Calu3 (cell line): ENCODE results near the gene NHP2. TPM values are rescaled to one million over a fixed set of nuclear protein-coding genes. Genes with fewer than 3 reads are reported as not detected.

ENCODE experiments used
- Bru-seq: library from RNA; stranded (reverse); fragments of 400-500 nt; gene quantifications from one replicate; lab custom pipeline; 2021; lab: Mats Ljungman, UMichigan
- BruChase-seq, 2 experiments: library from RNA; stranded (reverse); fragments of 400-500 nt; gene quantifications; one replicate each; lab custom pipeline; 2021; lab: Mats Ljungman, UMichigan
- BruUV-seq: library from RNA; stranded (reverse); fragments of 400-500 nt; replicated peaks from 2 replicates; lab custom pipeline; 2021; lab: Mats Ljungman, UMichigan
- CTCF ChIA-PET: fragments of 300-600 bp; sonication (Branson Sonifier 250); formaldehyde crosslinking; loops from one replicate; lab custom pipeline; 2022; ENCODE audit warnings: antibody characterized with exemption; lab: Charles Lee
- DNase-seq: peaks from one replicate; pipeline ENCODE4 v3.0.0; 2022
- H3K27ac Mint-ChIP-seq: one replicate; pipeline ENCODE4 v1.8.0; 2022; ENCODE audit warnings: mixed read lengths; ENCODE audit not compliant: unreplicated experiment
- H3K27me3 Mint-ChIP-seq: one replicate; pipeline ENCODE4 v1.8.0; 2022; ENCODE audit warnings: mixed read lengths; ENCODE audit not compliant: unreplicated experiment
- H3K36me3 Mint-ChIP-seq: one replicate; pipeline ENCODE4 v1.8.0; 2022; ENCODE audit warnings: mild to moderate bottlenecking, moderate library complexity, mixed read lengths; ENCODE audit not compliant: insufficient read depth, unreplicated experiment
- H3K4me1 Mint-ChIP-seq: one replicate; pipeline ENCODE4 v1.8.0; 2022; ENCODE audit warnings: mild to moderate bottlenecking, low read depth, mixed read lengths; ENCODE audit not compliant: unreplicated experiment
- H3K4me3 Mint-ChIP-seq: one replicate; pipeline ENCODE4 v1.8.0; 2022; ENCODE audit warnings: mild to moderate bottlenecking, low read depth, moderate library complexity, mixed read lengths; ENCODE audit not compliant: unreplicated experiment
- H3K9me3 Mint-ChIP-seq: one replicate; pipeline ENCODE4 v1.8.0; 2022; ENCODE audit warnings: low read depth, mixed read lengths; ENCODE audit not compliant: unreplicated experiment
- intact Hi-C: fragments of 100-400 bp; cut with micrococcal nuclease; formaldehyde crosslinking; loops from one replicate; pipeline ENCODE4 v1.10.0; 2022; ENCODE audit not compliant: unreplicated experiment
- long read RNA-seq: library from polyadenylated mRNA; stranded (forward); transcript quantifications from one replicate; pipeline ENCODE4 v2.0.0, GENCODE V29; 2022
- total RNA-seq: library from RNA; stranded (reverse); gene quantifications from 2 replicates; pipeline ENCODE4 v1.2.3, GENCODE V29; 2022
- TF ChIP-seq, protein P1 (sequence below): fragments of 200-600 bp; IDR thresholded peaks from one replicate; pipeline ENCODE4 v1.8.0; 2022; ENCODE audit warnings: antibody characterized with exemption; ENCODE audit not compliant: unreplicated experiment

Gene NHP2
- total RNA-seq = 182 and 193 TPM in 2 replicates
- percentile 84 among the genes with signal in this experiment for Bru-seq, nascent RNA
- BruChase-seq, experiment 1, labeled RNA remaining after a 6-hour chase = percentile 94 among the genes with signal in this experiment
- percentile 82 among the genes with signal in this experiment for BruChase-seq, experiment 2, labeled RNA remaining after a 2-hour chase
- long read RNA-seq, transcript NHP2-202 (3 exons, 599 nt) = minor isoform, 21 of 481 reads
- long read RNA-seq, transcript NHP2-201 (4 exons, 865 nt) = major isoform, 447 of 481 reads
- long read RNA-seq, partial matches to known transcripts = 12 of 481 reads
- long read RNA-seq, other reads (novel, unspliced or antisense) = 1 of 481 reads

GRCh38 chr5:178153530-178154340 lies at the start of gene NHP2:
Gene NHP2, minus strand, starts transcription at chr5:178153885. Its CDS starts 68 bp downstream, at chr5:178153817.
- DNase-seq = peak; percentile 99
- H3K36me3 Mint-ChIP-seq = peaks cover 60% of the 10 kb centered on the region
- peaks cover 22% of the 10 kb centered on the region for H3K4me1 Mint-ChIP-seq
- TF ChIP-seq, protein P1, sequence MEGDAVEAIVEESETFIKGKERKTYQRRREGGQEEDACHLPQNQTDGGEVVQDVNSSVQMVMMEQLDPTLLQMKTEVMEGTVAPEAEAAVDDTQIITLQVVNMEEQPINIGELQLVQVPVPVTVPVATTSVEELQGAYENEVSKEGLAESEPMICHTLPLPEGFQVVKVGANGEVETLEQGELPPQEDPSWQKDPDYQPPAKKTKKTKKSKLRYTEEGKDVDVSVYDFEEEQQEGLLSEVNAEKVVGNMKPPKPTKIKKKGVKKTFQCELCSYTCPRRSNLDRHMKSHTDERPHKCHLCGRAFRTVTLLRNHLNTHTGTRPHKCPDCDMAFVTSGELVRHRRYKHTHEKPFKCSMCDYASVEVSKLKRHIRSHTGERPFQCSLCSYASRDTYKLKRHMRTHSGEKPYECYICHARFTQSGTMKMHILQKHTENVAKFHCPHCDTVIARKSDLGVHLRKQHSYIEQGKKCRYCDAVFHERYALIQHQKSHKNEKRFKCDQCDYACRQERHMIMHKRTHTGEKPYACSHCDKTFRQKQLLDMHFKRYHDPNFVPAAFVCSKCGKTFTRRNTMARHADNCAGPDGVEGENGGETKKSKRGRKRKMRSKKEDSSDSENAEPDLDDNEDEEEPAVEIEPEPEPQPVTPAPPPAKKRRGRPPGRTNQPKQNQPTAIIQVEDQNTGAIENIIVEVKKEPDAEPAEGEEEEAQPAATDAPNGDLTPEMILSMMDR = no peak
- H3K27me3 Mint-ChIP-seq = no peaks in the 10 kb centered on the region
- H3K27ac Mint-ChIP-seq = peak within 1 kb of the TSS; percentile 96
- H3K9me3 Mint-ChIP-seq = no peaks in the 10 kb centered on the region
- CTCF ChIA-PET = interaction anchor here (0.7 to 1.3 kb wide), 4 partner anchors 8 to 78 kb away, joined by 4 to 25 read pairs (median 6); no protein-coding TSS in a partner anchor
- intact Hi-C loops = no loop called here
- peak within 1 kb of the TSS; percentile 94 for H3K4me3 Mint-ChIP-seq
- no TSS peak for BruUV-seq

DNA sequence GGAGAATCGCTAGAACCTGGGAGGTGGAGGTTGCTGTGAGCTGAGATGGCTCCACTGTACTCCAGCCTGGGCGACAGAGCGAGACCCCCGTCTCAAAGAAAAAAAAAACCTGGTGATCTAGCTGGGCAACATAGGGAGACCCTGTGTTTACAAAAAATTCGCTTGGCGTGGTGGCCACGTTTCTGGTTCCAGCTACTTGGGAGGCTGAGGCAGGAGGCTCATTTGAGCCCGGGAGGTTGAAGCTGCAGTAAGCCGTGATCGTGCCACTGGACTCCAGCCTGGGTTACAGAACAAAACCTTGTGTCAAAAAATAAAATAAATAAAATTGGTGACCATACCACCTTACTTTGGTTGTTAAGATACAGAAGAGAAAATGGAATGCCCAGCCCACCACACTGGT lies 48.9 kb upstream of the NHP2 start:
- peak overlapping the region; percentile 41 for H3K4me3 Mint-ChIP-seq
- TF ChIP-seq, protein P1 = no peak
- H3K36me3 Mint-ChIP-seq = peaks cover 48% of the 10 kb centered on the region
- peaks cover 12% of the 10 kb centered on the region for H3K27me3 Mint-ChIP-seq
- peak overlapping the region; percentile 54 for H3K27ac Mint-ChIP-seq
- intact Hi-C loops = no loop called here
- CTCF ChIA-PET = no interaction called here
- H3K4me1 Mint-ChIP-seq = peaks cover 20% of the 10 kb centered on the region
- no TSS peak for BruUV-seq
- no peaks in the 10 kb centered on the region for H3K9me3 Mint-ChIP-seq
- DNase-seq = no peak

DNA sequence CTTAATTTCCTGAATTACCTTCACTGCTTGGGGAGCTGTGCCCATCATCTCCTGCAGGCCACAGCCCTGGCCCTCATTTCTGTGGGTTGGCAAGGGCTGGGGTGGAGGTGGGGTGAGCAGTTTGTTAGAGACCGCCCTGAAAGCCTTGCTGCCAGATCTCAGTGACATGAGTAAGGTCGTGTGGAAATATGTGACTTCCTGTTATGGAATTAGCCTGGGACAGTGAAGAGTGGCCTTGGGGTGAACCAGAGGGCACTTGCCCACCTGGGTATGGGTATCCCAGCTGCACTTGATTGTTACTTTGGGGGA lies 48.2 kb upstream of the NHP2 start:
- Mint-ChIP-seq H3K4me3 (no peak overlapping the region), H3K4me1 (peaks cover 14% of the 10 kb centered on the region), H3K9me3 (no peaks in the 10 kb centered on the region), H3K27ac (no peak overlapping the region), H3K27me3 (peaks cover 12% of the 10 kb centered on the region), H3K36me3 (peaks cover 41% of the 10 kb centered on the region)
- TF ChIP-seq, protein P1 = no peak
- DNase-seq = no peak
- CTCF ChIA-PET = no interaction called here
- no TSS peak for BruUV-seq
- intact Hi-C loops = no loop called here

DNA sequence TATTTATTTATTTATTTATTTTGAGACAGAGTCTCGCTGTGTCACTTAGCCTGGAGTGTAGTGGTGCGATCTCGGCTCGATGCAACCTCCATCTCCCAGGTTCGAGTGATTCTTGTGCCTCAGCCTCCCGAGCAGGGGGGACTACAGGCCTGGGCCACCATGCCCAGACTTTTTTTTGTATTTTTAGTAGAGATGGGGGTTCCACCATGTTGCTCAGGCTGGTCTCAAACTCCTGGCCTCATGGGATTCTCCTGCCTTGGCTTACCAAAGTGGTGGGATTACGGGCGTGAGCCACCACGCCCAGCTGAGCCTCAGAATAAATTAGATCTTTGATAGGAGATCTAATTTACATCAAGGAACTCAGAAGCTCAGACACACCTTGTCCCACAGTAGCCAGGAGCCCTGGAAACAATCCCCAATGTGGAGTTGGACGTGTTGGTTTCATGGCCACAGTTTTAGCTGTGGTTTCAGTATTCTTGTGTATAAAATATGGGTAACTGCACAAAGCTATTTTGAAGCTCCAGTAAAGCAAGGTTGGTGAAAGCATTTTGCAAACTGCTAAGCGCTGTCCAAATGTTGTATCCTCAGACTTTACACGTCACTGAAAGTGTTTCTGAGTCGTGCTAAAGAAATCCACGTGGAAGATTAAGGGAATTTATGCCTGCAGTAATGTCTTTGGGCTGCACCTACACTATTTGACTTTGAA lies 47.7 kb upstream of the NHP2 start:
- Mint-ChIP-seq H3K9me3 (no peaks in the 10 kb centered on the region), H3K27ac (no peak overlapping the region), H3K36me3 (peaks cover 36% of the 10 kb centered on the region), H3K4me1 (peaks cover 8% of the 10 kb centered on the region), H3K27me3 (peaks cover 15% of the 10 kb centered on the region), H3K4me3 (no peak overlapping the region)
- no TSS peak for BruUV-seq
- DNase-seq = no peak
- intact Hi-C loops = no loop called here
- CTCF ChIA-PET = interaction anchor here (0.6 kb wide), 1 partner anchor 211 kb away, joined by 3 read pairs; no protein-coding TSS in a partner anchor
- TF ChIP-seq, protein P1 = no peak
